ENCODE data around the gene DHRS9. TPM values are rescaled to one million over a fixed set of nuclear protein-coding genes. Genes with fewer than 3 reads are reported as not detected.

The DHRS9 gene
- total and polyA plus RNA-seq, 2 of the 4 experiments (the other 2 are of a cell fraction) = not detected

DNA sequence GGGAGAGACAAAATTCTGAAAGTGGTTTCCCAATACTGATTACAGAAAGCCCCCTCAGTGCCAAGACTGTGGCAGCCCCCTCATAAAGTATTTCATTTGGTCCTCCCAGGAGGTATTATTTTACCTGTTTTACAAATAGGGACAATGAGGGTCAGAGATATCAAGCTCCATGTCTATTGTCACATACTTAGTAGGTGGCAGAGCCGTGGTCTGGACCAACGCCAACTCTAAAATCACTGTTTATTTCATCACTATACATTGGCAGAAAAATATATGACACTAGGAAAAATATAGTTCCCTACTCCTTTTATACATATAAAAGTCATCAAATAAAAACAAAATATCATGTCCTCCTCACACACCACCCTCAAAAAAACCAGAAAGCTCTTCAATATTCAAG lies 68.6 kb downstream of the DHRS9 start:
- ATAC-seq (ENCODE audit: low read depth) (no peak), DNase-seq (no peak)
- intact Hi-C loops (cut with micrococcal nuclease) (no loop called here), dilution Hi-C loops (cut with HindIII; ENCODE audit: low sequenced_read_pairs, unreplicated experiment) (no loop called here), in situ Hi-C loops (cut with MboI; ENCODE audit: low sequenced_read_pairs) (no loop called here)
- Histone ChIP-seq H3K4me1 (ENCODE audit: control insufficient read depth, insufficient read depth, low read length) (no peaks in the 10 kb centered on the region), H3K18ac (ENCODE audit: low read depth, low read length) (no peak overlapping the region), H4K5ac (ENCODE audit: low read depth, low read length) (no peak overlapping the region), H3K56ac (ENCODE audit: extremely low read depth, insufficient read depth, low read length) (no peak overlapping the region), H3K4me2 (ENCODE audit: low read depth, low read length) (no peak overlapping the region), H3K79me1 (ENCODE audit: low read depth in 1 of 2, low read length in 2 of 2) (no peaks in the 10 kb centered on the region), H2BK20ac (ENCODE audit: low read depth, low read length) (no peak overlapping the region), H3K9me1 (ENCODE audit: insufficient read depth, low read length) (no peaks in the 10 kb centered on the region), H2BK5ac (ENCODE audit: low read depth, low read length, poor library complexity, severe bottlenecking) (no peak overlapping the region), H3K23ac (ENCODE audit: low read depth, low read length) (no peak overlapping the region), H3K4ac (ENCODE audit: low read depth, low read length) (no peak overlapping the region), H3K9ac (ENCODE audit: low read depth, low read length) (no peak overlapping the region), H3K36me3 (ENCODE audit: control insufficient read depth, insufficient read depth, low read length) (no peaks in the 10 kb centered on the region), H2BK120ac (ENCODE audit: low read depth, low read length) (no peak overlapping the region), H4K20me1 (ENCODE audit: insufficient read depth, low read length) (no peaks in the 10 kb centered on the region), H3K9me3 (ENCODE audit: control insufficient read depth, insufficient read depth, low read length) (no peaks in the 10 kb centered on the region), H2AK5ac (ENCODE audit: low read depth, low read length) (no peak overlapping the region), H3K14ac (replicated peaks; ENCODE audit: low read depth, low read length) (no peak overlapping the region), H2BK15ac (ENCODE audit: low read depth, low read length) (no peak overlapping the region), H2AK9ac (replicated peaks; ENCODE audit: low read depth, low read length, poor library complexity) (no peak overlapping the region), H4K91ac (ENCODE audit: insufficient read depth, low read depth, low read length) (no peak overlapping the region), H4K8ac (ENCODE audit: low read depth in 2 of 2, low read length in 2 of 2) (no peak overlapping the region), H3K27ac (ENCODE audit: insufficient read depth, low read length) (no peak overlapping the region), H3K27me3 (ENCODE audit: control insufficient read depth, insufficient read depth, low read length) (no peaks in the 10 kb centered on the region), H3K4me3 (ENCODE audit: insufficient read depth, low read depth, low read length) (no peak overlapping the region), H2AFZ (replicated peaks; ENCODE audit: low read length, poor library complexity) (no peak overlapping the region)
- no CpG with 5 or more reads among the region's 2 CpGs for WGBS, 2 experiments (ENCODE audit: extremely low coverage in 2 of 2, insufficient read length in 1 of 2)
- ChIA-PET POLR2A (ENCODE audit: unreplicated experiment) (no interaction called here), CTCF (no interaction called here)
- no peak for TF ChIP-seq CHD1 (IDR thresholded peaks at IDR 0.05; ENCODE audit: low read depth, low read length)
- TF ChIP-seq SMC3 (IDR thresholded peaks at IDR 0.05; ENCODE audit: low read depth, low read length) = no peak
- no peak for TF ChIP-seq ELK1 (IDR thresholded peaks at IDR 0.05; ENCODE audit: borderline replicate concordance, low read depth, low read length)
- TF ChIP-seq RFX5 (IDR thresholded peaks at IDR 0.05; ENCODE audit: low read depth, low read length) = no peak
- no peak for TF ChIP-seq FOS (IDR thresholded peaks at IDR 0.05; ENCODE audit: low read depth, low read length)
- no peak for TF ChIP-seq RAD21 (IDR thresholded peaks at IDR 0.05; ENCODE audit: low read length)
- no peak for TF ChIP-seq NFE2L2 (IDR thresholded peaks at IDR 0.05; ENCODE audit: low read depth, low read length)
- no peak for TF ChIP-seq MAFK (IDR thresholded peaks at IDR 0.05; ENCODE audit: low read depth, low read length)
- TF ChIP-seq, protein P1, sequence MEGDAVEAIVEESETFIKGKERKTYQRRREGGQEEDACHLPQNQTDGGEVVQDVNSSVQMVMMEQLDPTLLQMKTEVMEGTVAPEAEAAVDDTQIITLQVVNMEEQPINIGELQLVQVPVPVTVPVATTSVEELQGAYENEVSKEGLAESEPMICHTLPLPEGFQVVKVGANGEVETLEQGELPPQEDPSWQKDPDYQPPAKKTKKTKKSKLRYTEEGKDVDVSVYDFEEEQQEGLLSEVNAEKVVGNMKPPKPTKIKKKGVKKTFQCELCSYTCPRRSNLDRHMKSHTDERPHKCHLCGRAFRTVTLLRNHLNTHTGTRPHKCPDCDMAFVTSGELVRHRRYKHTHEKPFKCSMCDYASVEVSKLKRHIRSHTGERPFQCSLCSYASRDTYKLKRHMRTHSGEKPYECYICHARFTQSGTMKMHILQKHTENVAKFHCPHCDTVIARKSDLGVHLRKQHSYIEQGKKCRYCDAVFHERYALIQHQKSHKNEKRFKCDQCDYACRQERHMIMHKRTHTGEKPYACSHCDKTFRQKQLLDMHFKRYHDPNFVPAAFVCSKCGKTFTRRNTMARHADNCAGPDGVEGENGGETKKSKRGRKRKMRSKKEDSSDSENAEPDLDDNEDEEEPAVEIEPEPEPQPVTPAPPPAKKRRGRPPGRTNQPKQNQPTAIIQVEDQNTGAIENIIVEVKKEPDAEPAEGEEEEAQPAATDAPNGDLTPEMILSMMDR (conservative IDR thresholded peaks at IDR 0.05; ENCODE audit: low read depth, low read length) = no peak
- no peak for TF ChIP-seq USF2 (IDR thresholded peaks at IDR 0.05; ENCODE audit: low read depth, low read length)
- TF ChIP-seq RCOR1 (IDR thresholded peaks at IDR 0.05; ENCODE audit: insufficient replicate concordance, low read length) = no peak
- TF ChIP-seq MXI1 (IDR thresholded peaks at IDR 0.05; ENCODE audit: borderline replicate concordance, low read depth, low read length) = no peak
- TF ChIP-seq CEBPB (IDR thresholded peaks at IDR 0.05; ENCODE audit: low read depth, low read length) = no peak
- no peak for TF ChIP-seq MAZ (IDR thresholded peaks at IDR 0.05; ENCODE audit: borderline replicate concordance, low read depth, low read length)
- TF ChIP-seq POLR2A (IDR thresholded peaks at IDR 0.05; ENCODE audit: low read depth, low read length) = no peak
- no peak for TF ChIP-seq BHLHE40 (IDR thresholded peaks at IDR 0.05; ENCODE audit: low read depth, low read length)
- BruUV-seq (replicated peaks) = no TSS peak
